GM19043 (cell line): ENCODE measurements around the gene MDN1.
"Not testable (repeated sequence)": the region's sequence is repeated elsewhere in the genome, so short reads cannot be mapped to it uniquely, and the experiment has no call there.

Experiments used
- ATAC-seq: cut with Tn5 transposase; IDR thresholded peaks from one replicate; pipeline ENCODE4 v1.9.1; 2021; ENCODE audit warnings: low read depth; ENCODE audit not compliant: unreplicated experiment

The MDN1 gene, protein sequence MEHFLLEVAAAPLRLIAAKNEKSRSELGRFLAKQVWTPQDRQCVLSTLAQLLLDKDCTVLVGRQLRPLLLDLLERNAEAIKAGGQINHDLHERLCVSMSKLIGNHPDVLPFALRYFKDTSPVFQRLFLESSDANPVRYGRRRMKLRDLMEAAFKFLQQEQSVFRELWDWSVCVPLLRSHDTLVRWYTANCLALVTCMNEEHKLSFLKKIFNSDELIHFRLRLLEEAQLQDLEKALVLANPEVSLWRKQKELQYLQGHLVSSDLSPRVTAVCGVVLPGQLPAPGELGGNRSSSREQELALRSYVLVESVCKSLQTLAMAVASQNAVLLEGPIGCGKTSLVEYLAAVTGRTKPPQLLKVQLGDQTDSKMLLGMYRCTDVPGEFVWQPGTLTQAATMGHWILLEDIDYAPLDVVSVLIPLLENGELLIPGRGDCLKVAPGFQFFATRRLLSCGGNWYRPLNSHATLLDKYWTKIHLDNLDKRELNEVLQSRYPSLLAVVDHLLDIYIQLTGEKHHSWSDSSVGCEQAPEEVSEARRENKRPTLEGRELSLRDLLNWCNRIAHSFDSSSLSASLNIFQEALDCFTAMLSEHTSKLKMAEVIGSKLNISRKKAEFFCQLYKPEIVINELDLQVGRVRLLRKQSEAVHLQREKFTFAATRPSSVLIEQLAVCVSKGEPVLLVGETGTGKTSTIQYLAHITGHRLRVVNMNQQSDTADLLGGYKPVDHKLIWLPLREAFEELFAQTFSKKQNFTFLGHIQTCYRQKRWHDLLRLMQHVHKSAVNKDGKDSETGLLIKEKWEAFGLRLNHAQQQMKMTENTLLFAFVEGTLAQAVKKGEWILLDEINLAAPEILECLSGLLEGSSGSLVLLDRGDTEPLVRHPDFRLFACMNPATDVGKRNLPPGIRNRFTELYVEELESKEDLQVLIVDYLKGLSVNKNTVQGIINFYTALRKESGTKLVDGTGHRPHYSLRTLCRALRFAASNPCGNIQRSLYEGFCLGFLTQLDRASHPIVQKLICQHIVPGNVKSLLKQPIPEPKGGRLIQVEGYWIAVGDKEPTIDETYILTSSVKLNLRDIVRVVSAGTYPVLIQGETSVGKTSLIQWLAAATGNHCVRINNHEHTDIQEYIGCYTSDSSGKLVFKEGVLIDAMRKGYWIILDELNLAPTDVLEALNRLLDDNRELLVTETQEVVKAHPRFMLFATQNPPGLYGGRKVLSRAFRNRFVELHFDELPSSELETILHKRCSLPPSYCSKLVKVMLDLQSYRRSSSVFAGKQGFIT (N-terminal part only)

DNA sequence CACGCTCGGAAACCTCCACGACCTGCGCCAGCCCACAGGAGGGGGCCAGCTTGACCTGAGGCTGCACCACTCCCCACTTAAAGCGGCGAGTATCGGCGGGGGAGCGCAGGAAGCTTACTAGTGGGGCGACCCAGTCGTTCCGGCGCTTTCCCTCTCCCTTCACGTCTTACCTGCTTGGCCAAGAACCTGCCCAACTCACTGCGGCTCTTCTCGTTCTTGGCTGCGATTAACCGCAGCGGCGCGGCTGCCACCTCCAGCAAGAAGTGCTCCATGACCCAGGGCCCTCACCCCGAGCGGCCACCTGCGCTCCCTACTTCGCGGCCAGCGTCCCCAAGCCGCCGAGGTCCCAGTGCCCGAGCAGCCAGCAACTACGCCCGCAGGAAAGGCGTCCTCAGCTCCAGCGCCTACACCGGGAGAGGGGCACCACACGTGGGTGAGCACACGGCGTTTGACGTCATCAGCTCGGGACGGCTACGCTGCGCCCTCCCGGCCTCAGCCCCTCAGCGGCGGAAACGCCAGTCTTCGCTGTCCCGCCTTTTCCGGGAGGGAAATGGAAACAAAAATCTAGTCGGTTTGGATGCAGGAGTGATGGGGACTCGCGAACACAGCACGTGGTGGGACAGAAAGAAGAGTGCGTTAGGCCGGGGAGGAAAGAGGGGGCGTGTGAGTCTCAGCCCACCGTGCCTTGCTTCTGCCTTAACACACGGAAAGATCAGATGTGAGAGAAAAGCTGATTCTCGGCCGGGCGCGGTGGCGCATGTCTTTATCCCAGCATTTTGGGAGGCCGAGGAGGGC, at the start of gene MDN1:
Gene MDN1, minus strand, starts transcription at position 459 of the 795 bp plus-strand sequence. Its CDS starts 187 bp downstream, at position 272.
- ATAC-seq = peak; percentile 95

DNA sequence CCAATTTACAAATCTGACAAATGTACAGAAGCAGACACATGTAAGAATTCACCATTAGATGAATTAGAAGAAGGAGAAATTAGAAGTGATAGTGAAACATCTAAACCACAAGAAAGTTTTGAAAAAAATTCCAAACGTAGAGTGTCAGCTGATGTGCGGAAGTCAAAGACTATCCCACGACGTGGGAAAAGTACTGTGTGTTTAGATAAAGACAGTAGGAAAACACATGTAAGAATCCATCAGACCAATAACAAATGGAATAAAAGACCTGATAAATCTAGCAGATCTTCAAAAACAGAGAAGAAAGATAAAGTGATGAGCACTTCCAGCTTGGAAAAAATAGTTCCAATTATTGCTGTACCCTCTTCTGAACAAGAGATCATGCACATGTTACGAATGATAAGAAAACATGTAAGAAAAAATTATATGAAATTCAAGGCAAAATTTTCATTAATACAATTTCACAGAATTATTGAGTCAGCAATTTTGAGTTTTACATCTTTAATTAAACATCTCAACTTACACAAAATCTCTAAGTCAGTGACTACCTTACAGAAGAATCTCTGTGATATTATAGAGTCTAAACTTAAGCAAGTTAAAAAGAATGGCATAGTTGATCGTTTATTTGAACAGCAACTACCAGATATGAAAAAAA, 46.6 kb upstream of the MDN1 start:
- ATAC-seq = no peak

DNA sequence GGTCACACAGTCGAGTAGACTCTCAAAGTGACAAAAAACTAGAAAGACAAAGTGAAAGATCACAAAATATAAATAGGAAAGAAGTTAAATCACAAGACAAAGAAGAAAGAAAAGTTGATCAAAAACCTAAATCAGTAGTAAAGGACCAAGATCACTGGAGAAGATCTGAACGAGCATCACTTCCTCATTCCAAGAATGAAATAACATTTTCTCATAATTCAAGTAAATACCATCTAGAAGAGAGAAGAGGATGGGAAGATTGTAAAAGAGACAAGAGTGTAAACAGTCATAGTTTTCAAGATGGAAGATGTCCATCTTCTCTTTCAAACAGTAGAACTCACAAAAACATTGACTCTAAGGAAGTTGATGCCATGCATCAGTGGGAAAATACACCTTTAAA, 43.1 kb upstream of the MDN1 start:
- ATAC-seq = no peak

DNA sequence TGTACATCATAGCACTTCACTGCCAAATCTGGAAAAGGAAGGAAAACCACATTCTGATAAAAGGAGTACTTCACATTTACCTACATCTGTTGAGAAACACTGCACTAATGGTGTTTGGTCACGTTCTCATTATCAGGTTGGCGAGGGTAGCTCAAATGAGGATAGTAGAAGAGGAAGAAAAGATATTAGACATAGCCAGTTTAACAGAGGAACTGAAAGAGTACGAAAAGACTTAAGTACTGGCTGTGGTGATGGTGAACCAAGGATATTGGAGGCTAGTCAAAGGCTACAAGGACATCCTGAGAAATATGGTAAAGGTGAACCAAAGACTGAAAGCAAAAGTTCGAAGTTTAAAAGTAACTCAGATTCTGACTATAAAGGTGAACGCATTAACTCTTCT, 42.7 kb upstream of the MDN1 start:
- ATAC-seq = peak; percentile 87

DNA sequence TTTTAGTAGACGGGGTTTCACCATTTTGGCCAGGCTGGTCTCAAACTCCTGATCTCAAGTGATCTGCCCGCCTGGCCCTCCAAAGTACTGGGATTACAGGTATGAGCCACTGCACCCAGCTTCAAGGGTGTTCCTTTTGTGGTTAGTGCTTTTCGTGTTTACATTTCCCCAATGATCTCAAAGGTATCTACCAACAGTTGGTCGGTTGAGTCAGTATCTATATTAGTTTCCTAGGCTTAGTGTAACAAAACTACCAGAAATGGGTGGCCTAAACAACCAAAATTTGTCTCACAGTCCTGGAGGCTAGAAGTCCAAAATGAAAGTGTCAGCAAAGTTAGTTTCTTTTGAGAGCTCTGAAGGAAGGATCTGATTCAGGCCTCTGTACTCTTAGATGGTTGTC, 40.1 kb upstream of the MDN1 start:
- ATAC-seq = peak; percentile 48

DNA sequence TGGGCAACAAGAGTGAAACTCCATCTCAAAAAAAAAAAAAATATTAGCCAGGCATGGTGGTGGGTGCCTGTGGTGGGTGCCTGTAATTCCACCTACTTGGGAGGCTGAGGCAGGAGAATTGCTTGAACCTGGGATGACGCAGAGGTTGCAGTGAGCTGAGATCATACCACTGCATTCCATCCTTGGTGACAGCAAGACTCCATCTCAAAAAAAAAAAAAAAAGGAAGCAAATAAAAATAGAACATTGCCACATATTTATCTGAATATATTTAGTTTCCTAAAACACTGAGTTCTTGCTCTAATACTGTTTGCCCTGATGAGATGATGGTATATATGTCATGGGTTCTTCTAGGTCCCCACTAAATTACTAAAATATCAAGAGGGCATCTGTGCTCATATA, 38.4 kb upstream of the MDN1 start:
- no peak for ATAC-seq

DNA sequence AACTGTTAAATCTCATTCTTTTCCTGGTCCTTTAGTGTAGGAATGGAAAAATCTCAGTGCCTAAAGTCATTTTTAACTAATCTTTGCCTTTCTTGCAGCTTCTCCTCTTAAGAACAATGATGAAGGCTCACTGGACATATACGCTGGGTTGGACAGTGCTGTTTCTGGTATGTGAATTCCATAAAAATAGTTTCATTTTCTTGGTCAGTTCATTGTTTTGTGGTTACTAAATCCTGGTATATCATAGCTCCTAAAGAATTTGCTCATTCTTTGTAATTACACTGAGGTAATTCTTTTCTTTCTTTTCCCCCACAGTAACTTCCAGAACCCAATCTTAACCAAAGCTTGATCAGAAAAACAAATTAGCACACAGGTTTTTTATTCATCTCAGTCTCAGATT, 33.5 kb upstream of the MDN1 start:
- no peak for ATAC-seq

DNA sequence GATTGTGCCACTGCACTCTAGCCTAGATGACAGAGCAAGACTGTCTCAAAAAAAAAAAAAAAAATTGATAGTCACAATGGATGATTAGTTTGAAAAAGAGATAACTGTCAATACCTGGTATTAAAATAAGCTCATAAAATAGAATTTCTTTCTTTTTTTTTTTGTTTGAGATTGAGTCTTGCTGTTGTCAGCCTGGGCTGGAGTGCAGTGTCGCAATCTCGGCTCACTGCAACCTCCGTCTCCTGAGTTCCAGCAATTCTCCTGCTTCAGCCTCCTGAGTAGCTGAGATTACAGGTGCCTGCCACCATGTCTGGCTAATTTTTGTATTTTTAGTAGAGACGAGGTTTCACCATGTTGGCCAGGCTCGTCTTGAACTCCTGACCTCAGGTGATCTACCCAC, 27.9 kb upstream of the MDN1 start:
- not testable (repeated sequence) for ATAC-seq

DNA sequence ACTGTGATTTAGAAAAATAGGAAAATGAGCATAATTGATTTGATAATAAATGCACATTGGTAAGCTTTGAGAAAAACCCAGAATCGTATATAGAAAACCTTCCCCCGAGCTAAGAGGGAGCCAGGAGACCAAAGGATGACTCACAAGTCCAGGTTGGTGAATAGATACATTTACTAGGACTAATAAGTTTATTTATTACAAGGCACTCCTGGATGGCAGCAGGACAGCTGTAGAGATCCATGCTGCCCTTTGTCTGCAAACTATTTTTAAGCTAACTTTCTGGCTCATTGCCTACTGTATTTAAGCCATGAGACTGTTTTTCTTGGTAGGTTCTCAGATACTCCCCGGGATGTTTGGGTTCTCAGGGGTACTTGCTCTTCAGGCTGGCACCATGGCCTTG, 23.5 kb upstream of the MDN1 start:
- no peak for ATAC-seq

DNA sequence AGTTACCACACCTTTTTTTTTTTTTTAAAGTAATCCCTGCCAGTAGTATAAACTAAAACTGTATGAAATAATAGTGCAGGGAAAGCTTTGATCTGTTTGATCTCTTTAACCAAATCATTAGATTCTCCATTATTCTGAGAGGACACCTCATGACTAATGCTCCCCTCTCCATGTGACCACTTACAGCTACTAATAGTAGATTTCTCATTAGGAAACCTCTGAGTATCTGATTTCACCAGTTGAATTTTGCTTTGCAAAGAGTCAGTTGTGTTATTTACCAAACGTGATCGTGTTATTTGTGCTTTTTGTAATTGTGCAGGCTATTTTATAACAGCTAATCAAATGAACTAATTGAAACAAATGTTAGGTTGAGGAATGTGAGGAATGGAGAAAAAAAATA, 22.6 kb upstream of the MDN1 start:
- no peak for ATAC-seq

DNA sequence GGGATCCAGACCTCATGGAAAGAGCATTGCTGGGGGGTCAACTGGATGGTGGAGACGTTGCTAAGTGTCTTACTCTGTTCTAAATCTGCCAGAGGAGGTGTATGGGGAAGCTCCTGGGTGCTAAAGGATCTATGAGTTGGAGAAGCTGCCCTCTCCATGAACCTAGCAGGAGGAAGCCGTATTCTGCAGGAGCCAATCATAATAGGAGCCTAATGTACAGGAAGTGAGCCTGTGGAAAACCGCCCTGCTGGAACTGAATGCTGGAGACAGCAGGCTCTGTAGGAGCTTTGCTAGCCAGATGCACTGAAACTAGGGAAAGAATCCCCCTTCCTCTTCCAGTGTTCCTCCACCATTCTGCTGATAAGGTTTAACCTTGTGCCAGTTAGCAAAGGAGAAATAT, 20.9 kb upstream of the MDN1 start:
- ATAC-seq = no peak

DNA sequence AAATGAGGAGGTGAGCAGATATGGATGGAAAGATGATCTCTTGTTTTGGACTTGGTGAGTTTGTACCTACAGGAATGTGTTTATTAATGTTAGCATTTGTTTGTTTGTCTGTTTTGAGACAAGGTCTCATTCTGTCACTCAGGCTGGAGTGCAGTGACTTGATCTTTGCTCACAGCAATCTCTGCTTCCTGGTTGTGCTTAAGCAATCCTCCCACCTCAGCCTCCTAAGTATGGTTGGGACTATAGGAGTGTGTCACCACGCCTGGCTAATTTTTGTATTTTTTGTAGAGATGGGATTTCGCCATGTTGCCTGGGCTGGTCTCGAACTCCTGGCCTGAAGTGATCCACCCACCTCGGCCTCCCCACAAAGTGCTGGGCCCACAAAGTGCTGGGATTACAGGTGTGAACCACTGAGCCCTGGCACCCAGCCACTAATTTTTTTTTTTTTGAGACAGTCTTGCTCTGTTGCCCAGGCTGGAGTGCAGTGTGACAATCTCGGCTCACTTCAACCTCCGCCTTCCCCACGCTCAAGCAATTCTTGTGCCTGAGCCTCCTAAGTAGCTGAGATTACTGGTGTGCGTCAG, 17.1 kb upstream of the MDN1 start:
- ATAC-seq = no peak

DNA sequence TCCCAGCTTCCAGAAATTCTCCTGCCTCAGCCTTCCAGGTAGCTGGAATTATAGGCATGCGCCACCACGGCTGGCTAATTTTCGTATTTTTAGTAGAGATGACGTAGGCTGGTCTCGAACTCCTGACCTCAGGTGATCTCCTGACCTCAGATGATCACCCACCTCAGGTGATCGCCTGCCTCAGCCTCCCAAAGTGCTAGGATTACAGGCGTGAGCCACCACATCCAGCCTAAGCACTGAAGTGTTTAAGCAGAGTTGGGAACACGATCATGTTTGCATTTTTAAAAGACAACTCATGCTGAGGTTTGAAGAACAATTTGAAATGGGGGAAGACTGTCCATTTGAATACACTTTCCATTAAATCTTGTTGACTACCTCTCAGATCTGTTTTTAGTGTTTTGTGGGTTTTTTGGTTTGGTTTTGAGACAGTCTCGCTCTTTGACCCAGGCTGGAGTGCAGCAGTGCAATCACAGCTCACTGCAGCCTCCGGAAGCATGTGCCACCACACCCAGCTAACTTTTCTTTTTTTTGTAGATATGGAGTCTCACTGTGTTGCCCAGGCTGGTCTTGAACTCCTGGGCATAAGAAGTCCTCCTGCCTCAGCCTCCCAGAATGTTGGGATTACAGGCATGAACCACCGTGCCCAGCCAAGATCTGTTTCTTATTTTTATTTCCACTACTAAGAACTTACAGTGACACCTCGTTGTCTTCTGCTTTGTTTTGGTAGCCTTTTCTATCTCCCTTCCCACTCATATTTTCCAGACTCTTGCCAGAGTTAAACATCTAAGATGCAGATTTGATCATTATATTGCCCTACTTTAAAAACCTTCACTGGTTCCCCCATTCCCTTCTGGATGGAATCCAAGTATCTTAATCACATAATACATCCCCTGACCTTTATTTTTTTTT, 15.5 kb upstream of the MDN1 start:
- peak; percentile 96 for ATAC-seq

DNA sequence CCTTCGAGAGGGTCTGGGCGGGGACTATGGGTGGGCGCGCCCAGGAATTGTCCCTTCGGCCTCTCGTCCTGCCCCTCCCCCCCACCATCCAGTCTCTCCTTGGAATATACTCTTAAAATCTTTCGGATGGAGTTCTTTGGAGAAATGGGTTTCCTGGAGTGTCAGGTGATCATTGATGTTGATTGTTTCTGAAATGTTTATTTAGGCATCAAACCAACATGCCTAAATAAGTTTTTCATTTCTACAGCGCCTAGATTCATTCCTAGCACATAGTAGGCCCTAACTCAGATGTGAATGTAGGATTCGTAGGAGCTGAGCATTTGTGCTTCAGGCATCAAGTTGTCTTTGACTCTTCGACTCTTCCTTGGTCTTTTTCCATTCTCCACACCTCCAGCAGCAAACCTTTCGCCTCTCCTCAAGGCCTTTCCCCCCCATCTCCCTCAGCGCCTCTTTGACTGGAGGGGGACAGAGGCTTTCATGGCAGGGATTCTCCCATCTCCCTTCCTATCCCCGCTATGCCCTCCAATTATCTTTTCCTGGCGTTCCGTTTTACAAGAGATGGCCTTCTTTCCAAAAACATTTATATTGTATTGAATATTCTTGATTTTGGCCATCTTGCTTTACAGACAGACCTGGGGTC, 10.7 kb upstream of the MDN1 start:
- no peak for ATAC-seq

DNA sequence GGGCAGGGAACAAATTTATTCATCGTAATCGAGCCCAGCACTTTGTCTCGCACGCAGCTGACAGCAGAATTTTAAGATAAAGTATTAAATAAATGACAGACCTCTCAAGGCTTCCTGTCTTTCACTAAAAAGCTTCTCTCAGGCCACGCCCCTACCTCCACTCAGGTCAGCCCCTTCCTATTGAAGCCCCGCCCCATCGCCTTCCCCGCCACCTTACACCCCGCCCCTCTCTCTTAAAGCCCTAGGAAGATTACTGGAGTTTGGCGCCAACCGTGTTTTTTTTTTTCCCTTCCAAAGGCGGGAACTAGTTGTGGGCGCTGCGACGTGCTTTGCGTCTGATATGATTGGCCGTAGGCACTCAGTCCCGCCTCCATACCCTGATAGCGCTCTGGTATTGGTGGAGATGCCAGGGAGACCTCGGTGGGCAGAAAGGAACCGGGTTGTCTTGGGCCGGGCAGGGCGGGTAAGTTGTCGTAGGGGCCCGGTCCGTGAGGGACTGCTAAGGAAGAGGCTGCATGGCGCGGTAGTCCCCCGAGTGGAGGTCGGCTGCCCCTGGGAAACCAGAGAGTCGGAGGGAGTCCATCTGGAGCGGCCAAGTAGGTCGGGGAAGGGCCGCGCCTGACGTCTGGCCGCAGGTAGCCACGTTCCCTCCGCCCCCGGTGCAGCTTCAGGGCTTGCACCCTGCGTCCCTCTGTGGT, 10.0 kb upstream of the MDN1 start, which contains the start of gene CASP8AP2:
Gene CASP8AP2, plus strand, starts transcription at position 409 of the 698 bp plus-strand sequence.
- peak; percentile 97 for ATAC-seq

DNA sequence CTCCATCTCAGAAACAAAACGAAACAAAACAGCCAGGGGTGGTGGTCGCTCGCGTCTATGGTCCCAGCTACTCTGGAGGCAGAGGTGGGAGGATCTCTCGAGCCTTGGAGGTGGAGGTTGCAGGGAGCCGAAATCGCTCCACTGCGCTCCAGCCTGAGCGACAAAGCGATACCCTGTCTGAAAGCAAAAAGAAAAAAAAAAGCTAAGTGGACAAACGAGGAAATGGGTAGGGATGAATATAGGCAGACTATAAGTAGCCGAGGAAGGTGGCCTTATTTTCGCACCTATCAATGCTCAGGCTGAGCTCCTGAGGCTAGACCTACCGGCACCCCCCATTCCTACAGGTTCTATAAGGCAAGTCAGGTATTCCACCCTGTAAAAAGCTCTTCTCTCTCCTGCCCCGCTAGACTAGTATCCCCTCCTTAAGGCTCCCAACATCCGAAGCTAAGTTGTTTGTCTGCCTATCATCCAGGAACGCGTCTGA, 9.4 kb upstream of the MDN1 start:
- peak; percentile 25 for ATAC-seq

DNA sequence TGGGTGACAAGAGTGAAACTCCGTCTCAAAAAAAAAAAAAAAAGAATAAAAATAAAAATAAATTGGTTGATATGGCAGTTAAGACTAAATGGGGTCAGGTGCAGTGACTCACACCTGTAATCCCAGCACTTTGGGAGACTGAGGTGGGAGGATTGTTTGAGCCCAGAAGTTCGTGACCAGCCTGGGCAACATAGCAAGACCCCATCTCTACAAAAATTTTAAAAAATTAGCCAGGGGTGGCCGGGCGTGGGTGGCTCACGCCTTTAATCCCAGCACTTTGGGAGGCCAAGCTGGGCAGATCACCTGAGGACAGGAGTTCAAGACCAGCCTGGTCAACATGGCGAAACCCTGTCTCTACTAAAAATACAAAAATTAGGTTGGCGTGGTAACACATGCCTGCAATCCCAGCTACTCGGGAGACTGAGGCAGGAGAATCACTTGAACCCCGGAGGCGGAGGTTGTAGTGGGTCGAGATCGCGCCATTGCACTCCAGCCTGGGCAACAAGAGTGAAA, 8.9 kb upstream of the MDN1 start:
- ATAC-seq = not testable (repeated sequence)
